Mesendoderm (in vitro differentiated cells): ENCODE measurements around the gene ANKRD60. TPM values are rescaled to one million over a fixed set of nuclear protein-coding genes. Genes with fewer than 3 reads are reported as not detected.

ENCODE experiments used
- DNase-seq: peaks from one replicate; pipeline ENCODE4 v3.0.0; 2013
- H2AK5ac ChIP-seq: 2 replicates; pipeline ENCODE4 v1.6.1; 2013; ENCODE audit warnings: low read length, inconsistent platforms
- H2BK120ac ChIP-seq: 2 replicates; pipeline ENCODE4 v1.6.1; 2013; ENCODE audit warnings: low read depth, mild to moderate bottlenecking, low read length, moderate library complexity, mixed read lengths
- H2BK15ac ChIP-seq: replicated peaks from 2 replicates; pipeline ENCODE4 v1.6.1; 2013; ENCODE audit warnings: low read depth, mild to moderate bottlenecking, moderate library complexity
- H2BK5ac ChIP-seq: 2 replicates; pipeline ENCODE4 v1.6.1; 2013; ENCODE audit warnings: low read length, inconsistent platforms
- H3K18ac ChIP-seq: 2 replicates; pipeline ENCODE4 v1.6.1; 2013; ENCODE audit warnings: mild to moderate bottlenecking, low read length, mixed read lengths
- H3K23ac ChIP-seq: one replicate; pipeline ENCODE4 v1.6.1; 2013; ENCODE audit warnings: low read length
- H3K27ac ChIP-seq: 2 replicates; pipeline ENCODE4 v1.5.1; 2013; ENCODE audit warnings: low read depth, mild to moderate bottlenecking, inconsistent platforms, low read length, moderate library complexity
- H3K27me3 ChIP-seq: 2 replicates; pipeline ENCODE4 v1.6.1; 2013; ENCODE audit warnings: low read length, control low read depth, mild to moderate bottlenecking, inconsistent platforms; ENCODE audit not compliant: insufficient read depth, poor library complexity
- H3K36me3 ChIP-seq: 2 replicates; pipeline ENCODE4 v1.6.1; 2013; ENCODE audit warnings: low read length, inconsistent platforms; ENCODE audit not compliant: control insufficient read depth, insufficient read depth
- H3K4ac ChIP-seq: one replicate; pipeline ENCODE4 v1.6.1; 2013; ENCODE audit warnings: low read depth, mild to moderate bottlenecking, low read length, moderate library complexity
- H3K4me1 ChIP-seq: 2 replicates; pipeline ENCODE4 v1.6.1; 2013; ENCODE audit warnings: low read depth, low read length, inconsistent platforms; ENCODE audit not compliant: control insufficient read depth
- H3K4me2 ChIP-seq: 2 replicates; pipeline ENCODE4 v1.6.1; 2013; ENCODE audit warnings: low read length
- H3K4me3 ChIP-seq: 2 replicates; pipeline ENCODE4 v1.5.1; 2013; ENCODE audit warnings: mild to moderate bottlenecking, low read length
- H3K56ac ChIP-seq: one replicate; pipeline ENCODE4 v1.6.1; 2013; ENCODE audit warnings: low read length
- H3K79me1 ChIP-seq: 2 replicates; pipeline ENCODE4 v1.6.1; 2013; ENCODE audit warnings: low read length, inconsistent platforms
- H3K79me2 ChIP-seq: 2 replicates; pipeline ENCODE4 v1.6.1; 2013; ENCODE audit warnings: mild to moderate bottlenecking, low read length; ENCODE audit not compliant: control insufficient read depth, insufficient read depth
- H3K9ac ChIP-seq: 2 replicates; pipeline ENCODE4 v1.6.1; 2013; ENCODE audit warnings: low read length, inconsistent platforms
- H4K5ac ChIP-seq: one replicate; pipeline ENCODE4 v1.6.1; 2013; ENCODE audit warnings: low read length
- H4K8ac ChIP-seq: one replicate; pipeline ENCODE4 v1.6.1; 2013; ENCODE audit warnings: low read depth, mild to moderate bottlenecking, control low read depth, low read length, moderate library complexity
- WGBS: extraction: QIAGEN DNeasy Blood & Tissue Kit; methylation state at CpG from one replicate; pipeline ENCODE4 v1.1.7; 2013; ENCODE audit warnings: low lambda C conversion rate, missing lambda C conversion rate; ENCODE audit not compliant: insufficient coverage; ENCODE audit errors: extremely low coverage; 5-methylcytosine and 5-hydroxymethylcytosine counted together
- polyA plus RNA-seq, 2 experiments: library from polyadenylated mRNA; stranded (reverse); fragments of 200-250 nt; gene quantifications; one replicate each; pipeline ENCODE4 v1.2.3, GENCODE V29; 2013

ANKRD60 gene
- not detected for polyA plus RNA-seq (2013, experiment 1 of 2)
- polyA plus RNA-seq (2013, experiment 2 of 2), result not detected

GRCh38 chr20:58228484-58229197, at the start of gene ANKRD60:
TSS of gene ANKRD60 (minus strand) at chr20:58228653. CDS start at chr20:58228653, 0 bp downstream.
- no CpG with 5 or more reads among the region's 74 CpGs for WGBS
- H3K36me3 ChIP-seq, result no peaks in the 10 kb centered on the region
- H3K4ac ChIP-seq, result no peak within 1 kb of the TSS
- peak within 1 kb of the TSS; percentile 16 for H3K18ac ChIP-seq
- no peak within 1 kb of the TSS for H3K27ac ChIP-seq
- peak; percentile 74 for DNase-seq
- peak within 1 kb of the TSS; percentile 23 for H3K4me3 ChIP-seq
- peak within 1 kb of the TSS; percentile 72 for H3K4me2 ChIP-seq
- H3K4me1 ChIP-seq, result no peaks in the 10 kb centered on the region
- no peak within 1 kb of the TSS for H2BK120ac ChIP-seq
- H2BK15ac ChIP-seq, result no peak within 1 kb of the TSS
- H3K23ac ChIP-seq, result peak within 1 kb of the TSS; percentile 91
- H2BK5ac ChIP-seq, result no peak within 1 kb of the TSS
- H3K9ac ChIP-seq, result peak within 1 kb of the TSS; percentile 73
- peak within 1 kb of the TSS; percentile 86 for H3K56ac ChIP-seq
- H3K79me2 ChIP-seq, result no peaks in the 10 kb centered on the region
- H3K79me1 ChIP-seq, result no peaks in the 10 kb centered on the region
- no peak within 1 kb of the TSS for H4K5ac ChIP-seq
- H2AK5ac ChIP-seq, result no peak within 1 kb of the TSS
- H4K8ac ChIP-seq, result no peak within 1 kb of the TSS
- peaks cover 1% of the 10 kb centered on the region for H3K27me3 ChIP-seq

- no peak overlapping the region for H3K4ac ChIP-seq
- no peak overlapping the region for H2BK15ac ChIP-seq
- no peak overlapping the region for H3K4me3 ChIP-seq
- H2AK5ac ChIP-seq, result no peak overlapping the region
- no peaks in the 10 kb centered on the region for H3K36me3 ChIP-seq
- H4K8ac ChIP-seq, result no peak overlapping the region
- H3K4me1 ChIP-seq, result no peaks in the 10 kb centered on the region
- DNase-seq, result no peak
- H3K18ac ChIP-seq, result no peak overlapping the region
- H3K79me1 ChIP-seq, result peaks cover 9% of the 10 kb centered on the region
- H3K79me2 ChIP-seq, result no peaks in the 10 kb centered on the region
- H3K9ac ChIP-seq, result no peak overlapping the region
- WGBS, result no CpG with 5 or more reads among the region's 4 CpGs
- no peak overlapping the region for H3K4me2 ChIP-seq
- no peak overlapping the region for H4K5ac ChIP-seq
- no peaks in the 10 kb centered on the region for H3K27me3 ChIP-seq
- no peak overlapping the region for H2BK120ac ChIP-seq
- H2BK5ac ChIP-seq, result no peak overlapping the region
- no peak overlapping the region for H3K23ac ChIP-seq
- no peak overlapping the region for H3K56ac ChIP-seq
- H3K27ac ChIP-seq, result no peak overlapping the region
These were observed 49.4 kb upstream of the ANKRD60 start for GRCh38 chr20:58277578-58278472.

GRCh38 chr20:58277107-58277506, 48.7 kb upstream of the ANKRD60 start:
- no peak overlapping the region for H3K27ac ChIP-seq
- no peak overlapping the region for H2BK5ac ChIP-seq
- no peak overlapping the region for H3K4ac ChIP-seq
- H3K27me3 ChIP-seq, result no peaks in the 10 kb centered on the region
- no peak overlapping the region for H3K23ac ChIP-seq
- H3K79me1 ChIP-seq, result peaks cover 9% of the 10 kb centered on the region
- H2BK15ac ChIP-seq, result no peak overlapping the region
- no peak overlapping the region for H3K56ac ChIP-seq
- no peaks in the 10 kb centered on the region for H3K79me2 ChIP-seq
- H3K4me1 ChIP-seq, result no peaks in the 10 kb centered on the region
- no peak overlapping the region for H2BK120ac ChIP-seq
- H4K8ac ChIP-seq, result no peak overlapping the region
- no peak overlapping the region for H3K4me3 ChIP-seq
- H2AK5ac ChIP-seq, result no peak overlapping the region
- H3K36me3 ChIP-seq, result no peaks in the 10 kb centered on the region
- DNase-seq, result no peak
- no peak overlapping the region for H4K5ac ChIP-seq
- no peak overlapping the region for H3K4me2 ChIP-seq
- H3K9ac ChIP-seq, result no peak overlapping the region
- no CpG with 5 or more reads among the region's 2 CpGs for WGBS
- no peak overlapping the region for H3K18ac ChIP-seq

GRCh38 chr20:58274384-58274783, 45.9 kb upstream of the ANKRD60 start:
- no peaks in the 10 kb centered on the region for H3K27me3 ChIP-seq
- H4K8ac ChIP-seq, result no peak overlapping the region
- H3K9ac ChIP-seq, result no peak overlapping the region
- no peak overlapping the region for H3K23ac ChIP-seq
- no peak overlapping the region for H2BK120ac ChIP-seq
- H3K27ac ChIP-seq, result no peak overlapping the region
- no peak overlapping the region for H4K5ac ChIP-seq
- no peak overlapping the region for H3K18ac ChIP-seq
- no peak overlapping the region for H3K4me3 ChIP-seq
- no peak for DNase-seq
- no peak overlapping the region for H3K56ac ChIP-seq
- no peaks in the 10 kb centered on the region for H3K79me2 ChIP-seq
- H3K4me1 ChIP-seq, result no peaks in the 10 kb centered on the region
- H3K4ac ChIP-seq, result no peak overlapping the region
- H3K79me1 ChIP-seq, result peaks cover 6% of the 10 kb centered on the region
- no peak overlapping the region for H2AK5ac ChIP-seq
- no peaks in the 10 kb centered on the region for H3K36me3 ChIP-seq
- H2BK15ac ChIP-seq, result no peak overlapping the region
- H3K4me2 ChIP-seq, result no peak overlapping the region
- H2BK5ac ChIP-seq, result no peak overlapping the region

GRCh38 chr20:58271606-58272351, 43.3 kb upstream of the ANKRD60 start:
- Histone ChIP-seq H2AK5ac (no peak overlapping the region), H4K8ac (no peak overlapping the region), H3K79me2 (no peaks in the 10 kb centered on the region), H3K27me3 (no peaks in the 10 kb centered on the region), H3K9ac (no peak overlapping the region), H2BK15ac (no peak overlapping the region), H2BK5ac (no peak overlapping the region), H2BK120ac (no peak overlapping the region), H3K36me3 (peaks cover 2% of the 10 kb centered on the region), H4K5ac (no peak overlapping the region), H3K4me2 (no peak overlapping the region), H3K18ac (no peak overlapping the region), H3K4me3 (no peak overlapping the region), H3K27ac (no peak overlapping the region), H3K4me1 (no peaks in the 10 kb centered on the region), H3K23ac (no peak overlapping the region), H3K4ac (no peak overlapping the region), H3K56ac (no peak overlapping the region), H3K79me1 (peaks cover 6% of the 10 kb centered on the region)
- 100% methylated on average over 3 of the region's 9 CpGs for WGBS
- DNase-seq, result no peak
